Memory B cell (primary cell): ENCODE data around the gene CALM3.
"Not testable (repeated sequence)": the region's sequence is repeated elsewhere in the genome, so short reads cannot be mapped to it uniquely, and the experiment has no call there.

Source experiments
- ATAC-seq: fragments of 150-1000 bp; cut with Tn5 transposase; 2 replicates; pipeline ENCODE4 v1.10.0; 2021; ENCODE audit warnings: low read depth, mild to moderate bottlenecking, moderate library complexity
- DNase-seq, 2 donors: peaks; one replicate each; pipeline ENCODE4 v3.0.0; 2022; ENCODE audit warnings: low spot score in 2 of 2
- H3K27ac Mint-ChIP-seq: one replicate; pipeline ENCODE4 v1.8.0; 2022; ENCODE audit warnings: mild to moderate bottlenecking, moderate library complexity, mixed read lengths
- H3K27me3 Mint-ChIP-seq: one replicate; pipeline ENCODE4 v1.8.0; 2022; ENCODE audit warnings: mixed read lengths
- H3K36me3 Mint-ChIP-seq: one replicate; pipeline ENCODE4 v1.8.0; 2022; ENCODE audit warnings: mild to moderate bottlenecking, mixed read lengths
- H3K4me1 Mint-ChIP-seq: one replicate; pipeline ENCODE4 v1.8.0; 2022; ENCODE audit warnings: mixed read lengths
- H3K4me3 Mint-ChIP-seq: one replicate; pipeline ENCODE4 v1.8.0; 2022; ENCODE audit warnings: mild to moderate bottlenecking, moderate library complexity, mixed read lengths
- H3K9me3 Mint-ChIP-seq: one replicate; pipeline ENCODE4 v1.8.0; 2022; ENCODE audit warnings: mixed read lengths

CALM3 gene

GRCh38 chr19:46628970-46629369 is 27.8 kb downstream of the CALM3 start:
- not testable (repeated sequence) for H3K27me3 Mint-ChIP-seq, H3K27ac Mint-ChIP-seq, H3K36me3 Mint-ChIP-seq, ATAC-seq, DNase-seq, H3K9me3 Mint-ChIP-seq, H3K4me3 Mint-ChIP-seq
- peaks cover 35% of the 10 kb centered on the region for H3K4me1 Mint-ChIP-seq

GRCh38 chr19:46629546-46630025 is 28.5 kb downstream of the CALM3 start:
- DNase-seq (no peak), ATAC-seq (no peak)
- no peak overlapping the region for H3K4me3 Mint-ChIP-seq
- H3K9me3 Mint-ChIP-seq = no peaks in the 10 kb centered on the region
- no peaks in the 10 kb centered on the region for H3K36me3 Mint-ChIP-seq
- peaks cover 6% of the 10 kb centered on the region for H3K27me3 Mint-ChIP-seq
- peak overlapping the region; percentile 84 for H3K27ac Mint-ChIP-seq
- peaks cover 34% of the 10 kb centered on the region for H3K4me1 Mint-ChIP-seq

- Mint-ChIP-seq H3K36me3 (no peaks in the 10 kb centered on the region), H3K9me3 (no peaks in the 10 kb centered on the region), H3K27ac (peak overlapping the region; percentile 14), H3K4me1 (peaks cover 35% of the 10 kb centered on the region), H3K27me3 (peaks cover 6% of the 10 kb centered on the region), H3K4me3 (no peak overlapping the region)
- DNase-seq = no peak
- no peak for ATAC-seq
Measured at GRCh38 chr19:46630586-46631205, 29.6 kb downstream of the CALM3 start.

GRCh38 chr19:46631481-46631880 is 30.4 kb downstream of the CALM3 start:
- Mint-ChIP-seq H3K4me1 (peaks cover 36% of the 10 kb centered on the region), H3K27ac (peak overlapping the region; percentile 73), H3K4me3 (no peak overlapping the region), H3K36me3 (no peaks in the 10 kb centered on the region), H3K27me3 (peaks cover 6% of the 10 kb centered on the region), H3K9me3 (no peaks in the 10 kb centered on the region)
- ATAC-seq (no peak), DNase-seq (no peak)

GRCh38 chr19:46633130-46633529 is 32.0 kb downstream of the CALM3 start:
- H3K27ac Mint-ChIP-seq = no peak overlapping the region
- ATAC-seq (no peak), DNase-seq (no peak)
- peak overlapping the region; percentile 67 for H3K4me3 Mint-ChIP-seq
- peaks cover 6% of the 10 kb centered on the region for H3K27me3 Mint-ChIP-seq
- H3K36me3 Mint-ChIP-seq = no peaks in the 10 kb centered on the region
- no peaks in the 10 kb centered on the region for H3K9me3 Mint-ChIP-seq
- peaks cover 28% of the 10 kb centered on the region for H3K4me1 Mint-ChIP-seq

GRCh38 chr19:46634045-46634655 is 33.0 kb downstream of the CALM3 start:
- ATAC-seq = peak; percentile 75
- Mint-ChIP-seq H3K9me3 (no peaks in the 10 kb centered on the region), H3K4me3 (peak overlapping the region; percentile 67), H3K4me1 (peaks cover 28% of the 10 kb centered on the region), H3K27me3 (peaks cover 6% of the 10 kb centered on the region), H3K27ac (no peak overlapping the region), H3K36me3 (no peaks in the 10 kb centered on the region)
- peak; percentile 94 to 97 for DNase-seq

- H3K27ac Mint-ChIP-seq = no peak overlapping the region
- ATAC-seq = no peak
Measured at GRCh38 chr19:46634656-46635218, 33.6 kb downstream of the CALM3 start.

GRCh38 chr19:46635920-46636761 is 35.0 kb downstream of the CALM3 start, which contains the start of gene GNG8:
TSS of gene GNG8 (minus strand) at chr19:46636202. CDS start at chr19:46634682, 1,520 bp downstream.
- DNase-seq (no peak), ATAC-seq (peak; percentile 6)
- Mint-ChIP-seq H3K9me3 (no peaks in the 10 kb centered on the region), H3K27me3 (peaks cover 9% of the 10 kb centered on the region), H3K4me3 (peak within 1 kb of the TSS; percentile 79), H3K4me1 (peaks cover 25% of the 10 kb centered on the region), H3K27ac (no peak within 1 kb of the TSS), H3K36me3 (no peaks in the 10 kb centered on the region)

More at GRCh38 chr19:46634656-46635218, 33.6 kb downstream of the CALM3 start:
- H3K27me3 Mint-ChIP-seq = peaks cover 6% of the 10 kb centered on the region
- H3K4me3 Mint-ChIP-seq = peak overlapping the region; percentile 50
- no peaks in the 10 kb centered on the region for H3K9me3 Mint-ChIP-seq
- peaks cover 27% of the 10 kb centered on the region for H3K4me1 Mint-ChIP-seq
- DNase-seq = no peak
- no peaks in the 10 kb centered on the region for H3K36me3 Mint-ChIP-seq

GRCh38 chr19:46637224-46637623 is 36.1 kb downstream of the CALM3 start:
- no peak for ATAC-seq
- no peak for DNase-seq
- Mint-ChIP-seq H3K4me1 (peaks cover 25% of the 10 kb centered on the region), H3K4me3 (no peak overlapping the region), H3K27me3 (peaks cover 9% of the 10 kb centered on the region), H3K9me3 (no peaks in the 10 kb centered on the region), H3K36me3 (no peaks in the 10 kb centered on the region), H3K27ac (no peak overlapping the region)

- peaks cover 11% of the 10 kb centered on the region for H3K27me3 Mint-ChIP-seq
- H3K4me3 Mint-ChIP-seq = peak overlapping the region; percentile 31
- peaks cover 13% of the 10 kb centered on the region for H3K4me1 Mint-ChIP-seq
- no peaks in the 10 kb centered on the region for H3K9me3 Mint-ChIP-seq
- DNase-seq = no peak
- no peaks in the 10 kb centered on the region for H3K36me3 Mint-ChIP-seq
- no peak overlapping the region for H3K27ac Mint-ChIP-seq
- no peak for ATAC-seq
Measured at GRCh38 chr19:46639358-46640182, 38.4 kb downstream of the CALM3 start.

- DNase-seq = no peak
- Mint-ChIP-seq H3K4me3 (no peak overlapping the region), H3K27ac (no peak overlapping the region), H3K4me1 (peaks cover 5% of the 10 kb centered on the region), H3K36me3 (no peaks in the 10 kb centered on the region), H3K9me3 (no peaks in the 10 kb centered on the region), H3K27me3 (peaks cover 11% of the 10 kb centered on the region)
- ATAC-seq = no peak
Measured at GRCh38 chr19:46640656-46641055, 39.5 kb downstream of the CALM3 start.

- Mint-ChIP-seq H3K9me3 (no peaks in the 10 kb centered on the region), H3K36me3 (peaks cover 1% of the 10 kb centered on the region), H3K4me3 (no peak overlapping the region), H3K27ac (no peak overlapping the region), H3K27me3 (peaks cover 21% of the 10 kb centered on the region), H3K4me1 (peaks cover 8% of the 10 kb centered on the region)
- DNase-seq (no peak), ATAC-seq (no peak)
Measured at GRCh38 chr19:46644720-46645119, 43.6 kb downstream of the CALM3 start.

GRCh38 chr19:46646402-46646801 is 45.3 kb downstream of the CALM3 start:
- H3K4me1 Mint-ChIP-seq = peaks cover 9% of the 10 kb centered on the region
- no peak overlapping the region for H3K27ac Mint-ChIP-seq
- ATAC-seq (no peak), DNase-seq (no peak)
- H3K9me3 Mint-ChIP-seq = no peaks in the 10 kb centered on the region
- H3K36me3 Mint-ChIP-seq = peaks cover 1% of the 10 kb centered on the region
- H3K27me3 Mint-ChIP-seq = peaks cover 28% of the 10 kb centered on the region
- no peak overlapping the region for H3K4me3 Mint-ChIP-seq
